ENCODE data around the gene MARCHF10. TPM values are rescaled to one million over a fixed set of nuclear protein-coding genes. Genes with fewer than 3 reads are reported as not detected.

MARCHF10 gene
- total RNA-seq, 1 experiment from 2014 or later: not detected

DNA sequence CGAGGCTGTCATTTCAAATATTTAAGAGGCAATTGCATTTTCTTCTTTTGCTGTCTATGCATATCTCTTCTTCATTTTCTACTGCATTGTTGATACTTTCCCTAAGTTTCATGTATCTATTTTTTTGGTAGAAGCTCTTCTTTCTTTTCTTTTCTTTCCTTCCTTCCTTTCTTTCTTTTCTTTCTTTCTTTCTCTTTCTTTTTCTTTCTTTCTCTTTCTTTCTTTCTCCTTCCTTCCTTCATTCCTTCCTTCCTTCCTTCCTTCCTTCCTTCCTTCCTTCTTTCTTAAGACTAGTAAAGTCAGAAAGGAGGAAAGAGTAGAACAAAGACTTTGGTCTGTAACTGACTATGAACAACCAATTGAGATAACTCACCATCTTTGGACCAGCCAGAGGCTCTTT is 146.8 kb downstream of the MARCHF10 start:
- H3K4me1 ChIP-seq (ENCODE audit: insufficient read depth, low read length, poor library complexity, severe bottlenecking): peaks cover 6% of the 10 kb centered on the region
- DNase-seq (ENCODE audit: low spot score): no peak
- intact Hi-C loops (cut with micrococcal nuclease; ENCODE audit: unreplicated experiment): no loop called here
- H3K27me3 ChIP-seq (replicated peaks; ENCODE audit: insufficient read depth, low read depth, low read length, poor library complexity): no peaks in the 10 kb centered on the region
- no peaks in the 10 kb centered on the region for H3K36me3 ChIP-seq (ENCODE audit: insufficient read depth, low read length, poor library complexity, severe bottlenecking)
- POLR2A ChIA-PET (ENCODE audit: low non-redundant PET): no interaction called here
- H3K4me3 ChIP-seq (ENCODE audit: low read depth, low read length, poor library complexity, severe bottlenecking): no peak overlapping the region
- no peak for TF ChIP-seq EZH2 (IDR thresholded peaks at IDR 0.05; ENCODE audit: borderline replicate concordance, low read depth, low read length, poor library complexity, severe bottlenecking)
- TF ChIP-seq CTCF (conservative IDR thresholded peaks at IDR 0.05; ENCODE audit: low read depth, low read length): no peak
- CTCF ChIA-PET: no interaction called here
- peaks cover 4% of the 10 kb centered on the region for H3K9me3 ChIP-seq (ENCODE audit: low read depth, low read length, poor library complexity, severe bottlenecking)
- BruUV-seq (replicated peaks): no TSS peak
- no peak overlapping the region for H3K27ac ChIP-seq (ENCODE audit: low read depth, low read length, poor library complexity, severe bottlenecking)

- peaks cover 6% of the 10 kb centered on the region for H3K4me1 ChIP-seq (ENCODE audit: insufficient read depth, low read length, poor library complexity, severe bottlenecking)
- H3K27me3 ChIP-seq (replicated peaks; ENCODE audit: insufficient read depth, low read depth, low read length, poor library complexity): no peaks in the 10 kb centered on the region
- no peak for DNase-seq (ENCODE audit: low spot score)
- ChIA-PET CTCF (no interaction called here), POLR2A (ENCODE audit: low non-redundant PET) (no interaction called here)
- no peaks in the 10 kb centered on the region for H3K36me3 ChIP-seq (ENCODE audit: insufficient read depth, low read length, poor library complexity, severe bottlenecking)
- H3K27ac ChIP-seq (ENCODE audit: low read depth, low read length, poor library complexity, severe bottlenecking): no peak overlapping the region
- intact Hi-C loops (cut with micrococcal nuclease; ENCODE audit: unreplicated experiment): no loop called here
- no TSS peak for BruUV-seq (replicated peaks)
- no peak overlapping the region for H3K4me3 ChIP-seq (ENCODE audit: low read depth, low read length, poor library complexity, severe bottlenecking)
- peaks cover 4% of the 10 kb centered on the region for H3K9me3 ChIP-seq (ENCODE audit: low read depth, low read length, poor library complexity, severe bottlenecking)
- no peak for TF ChIP-seq CTCF (conservative IDR thresholded peaks at IDR 0.05; ENCODE audit: low read depth, low read length)
Observed at GRCh38 chr17:62660629-62661118, 147.4 kb downstream of the MARCHF10 start.

- no peak for DNase-seq (ENCODE audit: low spot score)
Observed at GRCh38 chr17:62658136-62658920, 149.8 kb downstream of the MARCHF10 start.

More at GRCh38 chr17:62658136-62658920, 149.8 kb downstream of the MARCHF10 start:
- TF ChIP-seq EZH2 (IDR thresholded peaks at IDR 0.05; ENCODE audit: borderline replicate concordance, low read depth, low read length, poor library complexity, severe bottlenecking) (no peak), CTCF (conservative IDR thresholded peaks at IDR 0.05; ENCODE audit: low read depth, low read length) (no peak)
- BruUV-seq (replicated peaks): no TSS peak
- Histone ChIP-seq H3K4me3 (ENCODE audit: low read depth, low read length, poor library complexity, severe bottlenecking) (no peak overlapping the region), H3K9me3 (ENCODE audit: low read depth, low read length, poor library complexity, severe bottlenecking) (peaks cover 4% of the 10 kb centered on the region), H3K27ac (ENCODE audit: low read depth, low read length, poor library complexity, severe bottlenecking) (no peak overlapping the region), H3K4me1 (ENCODE audit: insufficient read depth, low read length, poor library complexity, severe bottlenecking) (peaks cover 7% of the 10 kb centered on the region), H3K36me3 (ENCODE audit: insufficient read depth, low read length, poor library complexity, severe bottlenecking) (no peaks in the 10 kb centered on the region), H3K27me3 (replicated peaks; ENCODE audit: insufficient read depth, low read depth, low read length, poor library complexity) (no peaks in the 10 kb centered on the region)
- POLR2A ChIA-PET (ENCODE audit: low non-redundant PET): no interaction called here
- intact Hi-C loops (cut with micrococcal nuclease; ENCODE audit: unreplicated experiment): no loop called here
- CTCF ChIA-PET: no interaction called here
